NCI-H460 (cell line): ENCODE data around the gene PPP2R2D. TPM values are rescaled to one million over a fixed set of nuclear protein-coding genes. Genes with fewer than 3 reads are reported as not detected.
"Not testable (repeated sequence)": the region's sequence is repeated elsewhere in the genome, so short reads cannot be mapped to it uniquely, and the experiment has no call there.

Experiments used
- DNase-seq: peaks from one replicate; pipeline ENCODE4 v3.0.0-alpha.2; 2016; ENCODE audit warnings: low read depth; ENCODE audit errors: extremely low read depth
- total RNA-seq: library from RNA; depleted of rRNA; stranded (reverse); fragments of >200 nt; shearing (Covaris generic); gene quantifications from 2 replicates; pipeline ENCODE4 v1.2.3, GENCODE V29; 2014

The PPP2R2D gene
- total RNA-seq, 1 experiment from 2014 or later: 38.4 TPM

DNA sequence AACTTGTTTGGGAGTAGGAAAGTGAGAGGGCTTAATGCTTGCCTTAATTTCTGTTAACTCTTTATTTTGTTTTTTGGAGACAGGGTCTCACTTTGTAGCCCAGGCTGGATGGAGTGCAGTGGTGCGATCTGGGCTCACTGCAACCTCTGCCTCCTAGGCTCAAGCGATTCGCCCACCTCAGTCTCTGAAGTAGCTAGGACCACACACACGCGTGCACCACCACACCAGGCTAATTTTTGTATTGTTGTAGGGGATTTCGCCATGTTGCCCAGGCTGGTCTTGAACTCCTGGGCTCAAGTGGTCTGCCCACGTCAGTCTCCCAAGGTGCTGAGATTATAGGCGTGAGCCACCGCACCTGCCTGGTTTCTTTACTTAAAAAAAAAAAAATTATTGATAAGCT is 1.9 kb downstream of the PPP2R2D start:
- no peak for DNase-seq

DNA sequence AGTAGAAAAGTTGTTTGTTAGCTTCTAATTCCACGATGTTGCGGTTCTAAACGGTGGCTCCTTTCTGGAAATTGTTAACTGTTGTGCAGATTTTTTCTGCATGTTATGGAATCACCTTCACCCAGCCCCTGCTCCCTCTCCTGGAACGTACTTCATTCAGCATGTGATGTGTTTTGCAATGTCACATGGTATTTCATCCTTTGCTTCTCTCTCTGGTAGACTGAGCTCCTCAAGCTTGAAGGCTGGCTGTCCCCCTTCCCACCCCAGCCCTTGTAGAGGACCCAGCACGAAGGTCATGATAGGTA is 4.4 kb downstream of the PPP2R2D start:
- DNase-seq: no peak

GRCh38 chr10:131905603-131906268 is 4.9 kb downstream of the PPP2R2D start:
- DNase-seq: no peak

DNA sequence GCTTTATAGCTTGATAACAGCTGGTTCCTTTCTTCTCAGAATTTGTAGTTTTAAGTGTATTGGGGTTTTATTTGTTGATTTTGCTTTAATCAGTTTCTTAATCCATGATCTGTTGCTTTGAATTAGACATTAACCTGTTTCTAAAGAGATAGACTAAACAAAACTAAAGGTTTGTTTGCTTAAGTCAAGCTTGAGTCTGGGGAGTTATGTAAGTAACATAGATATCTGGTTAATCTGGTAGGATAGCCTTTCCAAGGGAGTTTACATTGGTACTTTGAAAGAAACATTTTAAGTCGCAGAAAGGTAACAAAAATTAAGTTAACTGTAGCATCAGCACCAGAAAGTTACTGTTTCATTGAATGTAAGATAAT is 5.4 kb downstream of the PPP2R2D start:
- no peak for DNase-seq

GRCh38 chr10:131907679-131908078 is 6.9 kb downstream of the PPP2R2D start:
- DNase-seq: no peak

GRCh38 chr10:131908151-131908550 is 7.3 kb downstream of the PPP2R2D start:
- DNase-seq: no peak

- no peak for DNase-seq
Measured at GRCh38 chr10:131909014-131909808, 8.4 kb downstream of the PPP2R2D start.

DNA sequence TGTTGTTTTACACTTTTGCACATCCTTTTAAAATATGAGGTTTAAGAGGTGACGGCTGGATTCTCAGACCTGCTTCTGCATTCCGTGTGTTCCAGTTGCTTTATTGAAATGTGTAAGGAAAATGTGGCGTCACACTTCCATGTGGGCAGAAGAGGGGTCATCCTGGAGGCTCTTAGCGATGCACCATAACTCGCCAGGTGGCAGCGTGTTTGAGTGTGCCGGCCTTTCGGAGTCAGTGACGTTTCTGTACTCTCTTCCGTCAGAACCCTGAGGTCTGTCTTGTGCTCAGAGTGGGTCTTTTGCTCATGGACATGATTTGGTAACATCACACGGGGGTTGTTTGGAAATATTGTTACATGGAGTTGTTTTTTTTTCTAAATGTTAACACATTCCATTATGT is 9.1 kb downstream of the PPP2R2D start:
- no peak for DNase-seq

DNA sequence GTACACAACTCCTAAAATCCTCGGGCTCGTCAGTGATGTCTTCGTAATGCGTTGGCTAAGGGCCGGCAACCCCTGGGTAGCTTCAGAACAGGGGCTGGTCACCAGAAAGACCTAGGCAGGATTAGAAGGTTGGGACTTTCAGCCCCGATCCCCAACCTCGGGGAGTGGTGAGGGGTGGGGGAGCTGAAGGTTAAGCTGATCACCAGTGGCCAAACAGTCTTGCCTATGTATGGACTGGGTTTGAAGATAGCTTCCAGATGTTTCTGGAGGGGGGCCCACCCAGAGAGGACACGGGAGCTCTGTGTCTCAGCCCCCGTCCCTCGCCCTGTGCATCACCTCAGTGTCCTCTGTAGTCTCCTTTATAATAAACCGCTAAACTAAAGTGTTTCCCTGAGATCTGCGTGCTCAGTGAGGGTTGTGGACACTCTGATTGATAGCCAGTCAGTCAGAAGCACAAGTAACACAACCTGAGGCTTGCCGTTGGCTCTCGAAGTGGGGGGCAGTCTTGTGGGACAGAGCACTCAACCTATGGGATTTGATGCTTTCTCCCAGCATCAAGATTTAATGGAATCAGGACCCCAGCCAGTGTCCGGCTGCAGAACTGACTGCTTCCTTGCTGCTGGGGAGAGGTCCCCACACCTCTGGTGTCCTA is 10.0 kb downstream of the PPP2R2D start:
- DNase-seq: no peak

- DNase-seq: no peak
Measured at GRCh38 chr10:131911451-131911850, 10.6 kb downstream of the PPP2R2D start.

DNA sequence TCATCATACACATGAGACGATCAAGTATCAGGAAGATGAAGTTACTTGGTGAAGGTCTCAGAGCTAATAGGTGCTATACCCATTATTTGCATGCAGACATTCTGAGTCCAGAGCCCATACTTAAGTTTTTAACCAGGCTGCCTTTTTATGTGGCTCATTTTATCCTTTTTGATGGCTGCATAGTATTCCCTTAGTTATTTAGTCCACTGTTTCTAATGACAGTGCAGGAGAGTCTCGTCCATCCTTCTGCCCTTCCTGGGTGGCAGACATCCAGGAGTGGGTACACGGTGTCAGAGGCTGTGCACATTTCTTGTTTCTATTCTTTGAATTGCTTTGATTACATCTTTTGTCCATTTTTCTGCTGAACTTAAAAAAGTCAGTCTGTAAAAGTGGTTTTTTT is 11.8 kb downstream of the PPP2R2D start:
- DNase-seq: no peak

- no peak for DNase-seq
Measured at GRCh38 chr10:131915484-131915883, 14.7 kb downstream of the PPP2R2D start.

- no peak for DNase-seq
Measured at GRCh38 chr10:131915990-131916766, 15.4 kb downstream of the PPP2R2D start.

- DNase-seq: not testable (repeated sequence)
Measured at GRCh38 chr10:131916767-131917160, 16.0 kb downstream of the PPP2R2D start.

- DNase-seq: not testable (repeated sequence)
Measured at GRCh38 chr10:131917496-131917895, 16.7 kb downstream of the PPP2R2D start.

DNA sequence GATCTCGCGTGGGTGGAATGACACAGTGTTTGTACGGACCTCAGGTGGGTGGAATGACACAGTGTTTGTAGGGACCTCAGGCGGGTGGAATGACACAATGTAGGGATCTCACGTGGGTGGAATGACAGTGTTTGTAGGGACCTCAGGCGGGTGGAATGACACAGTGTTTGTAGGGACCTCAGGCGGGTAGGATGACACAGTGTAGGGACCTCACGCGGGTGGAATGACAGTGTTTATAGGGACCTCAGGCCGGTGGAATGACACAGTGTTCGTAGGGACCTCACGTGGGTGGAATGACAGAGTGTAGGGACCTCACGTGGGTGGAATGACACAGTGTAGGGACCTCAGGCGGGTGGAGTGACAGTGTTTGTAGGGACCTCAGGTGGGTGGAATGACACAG is 18.7 kb downstream of the PPP2R2D start:
- not testable (repeated sequence) for DNase-seq

- DNase-seq: no peak
Measured at GRCh38 chr10:131920151-131920550, 19.3 kb downstream of the PPP2R2D start.

DNA sequence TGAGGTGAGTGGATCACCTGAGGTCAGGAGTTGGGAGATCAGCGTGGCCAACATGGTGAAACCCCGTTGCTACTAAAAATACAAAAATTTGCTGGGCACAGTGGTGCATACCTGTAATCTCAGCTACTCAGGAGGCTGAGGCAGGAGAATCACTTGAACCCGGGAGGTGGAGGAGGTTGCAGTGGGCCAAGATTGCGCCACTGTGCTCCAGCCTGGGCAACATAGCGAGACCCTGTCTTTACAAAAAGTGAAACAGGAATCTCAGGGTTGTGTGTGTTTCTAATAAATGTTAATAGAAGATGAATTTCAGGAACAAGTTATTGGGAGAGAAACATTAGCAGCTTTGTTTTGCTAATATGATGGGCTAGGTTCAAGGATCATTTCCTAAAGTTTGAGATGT is 19.9 kb downstream of the PPP2R2D start:
- no peak for DNase-seq

DNA sequence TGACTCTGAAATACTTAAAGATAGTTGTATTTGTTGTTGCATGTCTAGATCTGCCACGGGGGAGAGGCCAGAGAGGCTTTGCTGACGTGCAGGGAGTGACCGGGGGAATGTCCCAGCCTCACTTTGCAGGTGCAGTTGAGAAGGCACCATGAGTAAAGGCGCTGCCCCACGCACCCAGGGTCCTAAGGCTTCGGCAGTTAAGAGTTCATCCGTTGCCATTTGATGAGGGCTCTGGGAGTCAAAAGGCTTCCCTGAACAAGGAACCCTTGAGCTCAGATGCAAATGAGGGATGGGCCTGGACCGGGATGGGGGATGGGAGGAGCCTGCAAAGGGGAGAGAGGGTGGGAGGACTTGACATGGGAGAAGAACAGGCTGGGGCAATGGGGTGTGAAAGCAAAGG is 20.4 kb downstream of the PPP2R2D start:
- no peak for DNase-seq

GRCh38 chr10:131923038-131923756 is 22.4 kb downstream of the PPP2R2D start:
- DNase-seq: no peak
